Stimulated activated CD4-positive, alpha-beta T cell treated with anti-CD3 and anti-CD28 coated beads, Interleukin-2, amount 100 ng/mL, for 4 hours (primary cell): ENCODE measurements around the gene GALP.
"Not testable (repeated sequence)": the region's sequence is repeated elsewhere in the genome, so short reads cannot be mapped to it uniquely, and the experiment has no call there.

Experiments used
- DNase-seq: peaks from one replicate; pipeline ENCODE4 v3.0.0-alpha.2; 2020; ENCODE audit warnings: low read depth

Gene GALP

DNA sequence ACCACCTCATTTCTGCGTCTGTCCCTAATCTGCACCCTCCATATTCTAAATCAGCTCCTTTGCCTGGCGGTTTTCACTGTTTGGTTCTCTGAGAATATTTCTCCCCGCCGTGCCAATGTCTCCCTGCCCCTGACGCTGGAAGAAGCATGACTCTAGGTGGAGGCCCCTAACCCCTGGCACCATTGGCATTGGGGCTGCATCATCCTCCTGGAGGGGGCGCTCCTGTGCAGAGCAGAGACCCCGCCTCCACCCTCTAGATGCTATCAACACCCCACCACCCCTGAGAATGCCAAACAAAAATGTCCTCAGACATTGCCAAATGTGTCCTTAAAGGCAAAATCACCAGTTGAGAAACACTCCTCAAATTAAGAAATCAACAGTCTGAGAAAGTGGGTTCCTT, 15.3 kb downstream of the GALP start:
- DNase-seq: no peak

DNA sequence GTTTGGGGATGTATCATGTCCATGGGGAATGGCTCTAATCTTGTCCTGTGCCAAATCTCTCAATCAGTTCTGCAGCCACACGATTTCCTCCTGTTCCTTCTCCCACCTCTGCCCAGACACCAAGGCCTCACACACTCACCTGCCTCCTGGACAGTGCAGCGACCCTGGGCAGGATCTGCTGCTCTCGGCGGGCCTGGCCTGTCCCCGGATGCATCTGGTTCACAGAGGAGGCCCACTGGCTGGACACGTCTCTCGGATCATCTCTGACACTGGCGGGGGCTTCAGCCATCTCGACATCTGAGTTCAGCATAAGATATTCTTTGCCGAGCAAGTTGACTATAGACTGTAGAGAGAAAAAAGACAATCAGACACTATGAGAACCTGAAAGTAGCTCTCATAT, 15.9 kb downstream of the GALP start:
- no peak for DNase-seq

DNA sequence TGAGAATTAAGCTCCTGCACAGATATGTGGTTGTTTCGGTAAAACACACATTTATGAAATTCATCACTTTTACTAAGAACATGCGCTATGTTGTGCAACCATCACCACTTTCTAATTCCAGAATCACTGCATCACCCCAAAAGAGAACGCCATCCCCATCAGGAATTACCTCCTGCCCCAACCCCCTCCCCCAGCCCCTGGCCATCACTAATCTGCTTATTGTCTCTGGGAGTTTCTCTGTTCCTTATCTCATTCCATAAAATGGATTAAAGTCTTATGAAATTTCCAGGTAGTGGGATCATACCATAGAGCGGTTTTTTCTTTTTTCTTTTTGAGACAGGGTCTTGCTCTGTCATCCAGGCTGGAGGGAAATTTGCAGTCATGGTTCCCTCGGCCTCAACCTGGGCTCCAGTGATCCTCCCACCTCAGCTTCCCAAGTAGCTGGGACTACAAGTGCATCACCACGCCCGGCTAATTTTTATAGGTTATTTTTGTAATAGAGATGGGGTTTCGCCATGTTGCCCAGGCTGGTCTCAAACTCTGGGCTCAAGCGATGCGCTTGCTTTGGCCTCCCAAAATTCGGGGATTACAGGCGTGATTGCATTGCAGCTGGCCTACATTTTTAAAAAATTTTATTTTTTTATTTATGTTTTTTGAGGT, 18.3 kb downstream of the GALP start:
- no peak for DNase-seq

DNA sequence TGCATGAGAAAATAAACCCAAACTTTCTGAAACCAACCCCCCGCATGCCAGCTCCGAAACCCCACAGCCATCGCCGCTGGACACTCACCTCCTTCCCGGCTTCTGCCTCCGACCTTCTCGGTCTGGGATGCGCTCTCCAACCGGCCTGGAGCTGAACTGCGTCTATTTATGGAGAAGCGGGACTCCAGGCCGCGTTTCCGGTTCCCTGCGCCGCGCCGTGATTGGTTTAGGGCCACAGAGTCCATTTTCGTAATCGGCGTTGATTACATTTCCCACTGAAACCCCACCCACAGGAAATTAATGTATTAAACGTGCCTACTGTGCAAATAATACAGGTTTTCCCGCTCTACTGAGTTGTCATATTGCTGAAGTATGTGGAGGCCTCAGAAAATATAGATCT, 21.8 kb downstream of the GALP start, which contains the start of gene ZSCAN5B:
ZSCAN5B (minus strand) TSS at position 138 of the 400 bp plus-strand sequence. CDS start 4,731 bp downstream, outside the sequence.
- DNase-seq: not testable (repeated sequence)

DNA sequence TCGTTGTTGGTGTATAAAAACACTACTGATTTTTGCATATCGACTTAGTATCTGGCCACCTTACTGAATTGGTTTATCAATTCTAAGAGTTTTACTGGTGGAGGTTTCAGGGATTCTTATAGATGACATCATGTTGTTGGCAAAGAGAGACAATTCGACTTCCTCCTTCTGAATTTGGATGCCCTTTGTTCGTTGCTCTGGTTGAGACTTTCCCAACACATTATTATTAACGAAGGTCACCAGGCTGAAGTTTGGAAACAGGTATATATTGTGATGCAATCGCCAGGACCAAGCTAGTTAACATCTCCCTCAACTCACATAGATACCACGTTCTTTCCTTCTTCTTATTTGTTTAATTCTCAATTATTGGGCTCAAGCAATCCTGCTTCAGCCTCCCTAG, 23.9 kb downstream of the GALP start:
- no peak for DNase-seq

DNA sequence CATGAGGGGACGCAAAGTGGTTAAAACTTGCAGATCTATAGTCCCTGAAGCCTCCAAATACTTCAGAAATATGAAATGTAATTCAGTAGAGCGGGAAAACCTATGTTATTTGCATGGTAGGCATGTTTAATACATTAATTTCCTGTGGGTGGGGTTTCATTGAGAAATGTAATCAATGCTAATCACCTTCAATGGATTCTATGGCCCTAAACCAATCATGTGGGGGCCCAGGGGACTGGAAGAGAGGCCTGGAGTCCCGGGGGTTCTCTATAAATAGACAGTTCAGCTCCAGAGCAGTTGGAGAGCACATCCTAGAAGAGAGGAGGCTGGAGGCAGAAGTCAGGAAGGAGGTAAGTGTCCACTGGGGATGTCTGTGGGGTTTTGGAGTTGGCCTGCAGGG, 26.2 kb downstream of the GALP start, which contains the start of gene ZSCAN5C:
ZSCAN5C (plus strand) TSS at position 301 of the 400 bp plus-strand sequence. CDS start 3,641 bp downstream, outside the sequence.
- no peak for DNase-seq

DNA sequence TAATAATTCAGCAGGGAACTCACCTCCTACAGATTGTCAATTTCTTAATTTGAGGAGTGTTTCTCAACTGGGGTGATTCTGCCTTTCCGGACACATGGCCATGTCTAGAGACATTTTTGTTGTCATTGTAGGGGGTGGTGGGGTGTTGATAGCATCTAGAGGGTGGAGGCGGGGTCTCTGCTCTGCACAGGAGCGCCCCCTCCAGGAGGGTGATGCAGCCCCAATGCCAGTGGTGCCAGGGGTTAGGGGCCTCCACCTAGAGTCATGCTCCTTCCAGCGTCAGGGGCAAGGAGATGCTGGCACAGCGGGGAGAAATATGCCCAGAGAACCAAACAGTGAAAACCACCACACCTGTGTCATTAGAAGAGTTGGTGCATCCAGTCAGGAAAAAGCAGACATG, 31.8 kb downstream of the GALP start:
- not testable (repeated sequence) for DNase-seq

DNA sequence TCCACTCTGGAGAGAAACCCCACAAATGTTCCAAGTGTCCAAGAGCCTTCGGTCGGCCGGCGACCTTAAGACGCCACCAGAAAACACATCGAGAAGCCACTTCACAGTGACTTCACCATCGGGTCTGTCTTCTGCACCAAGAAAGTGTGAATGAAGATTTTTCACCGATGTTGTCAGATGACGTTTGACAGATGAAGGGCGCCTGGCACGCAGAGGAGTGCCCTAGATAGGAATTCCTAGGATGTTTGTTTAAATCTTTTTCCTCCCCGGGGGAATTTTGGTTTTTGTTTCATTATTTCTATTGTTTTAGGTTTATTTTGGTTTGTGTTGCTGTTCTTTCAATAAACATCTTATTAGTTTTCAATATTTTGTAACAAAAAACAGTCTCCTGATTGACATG, 33.3 kb downstream of the GALP start:
- DNase-seq: no peak

DNA sequence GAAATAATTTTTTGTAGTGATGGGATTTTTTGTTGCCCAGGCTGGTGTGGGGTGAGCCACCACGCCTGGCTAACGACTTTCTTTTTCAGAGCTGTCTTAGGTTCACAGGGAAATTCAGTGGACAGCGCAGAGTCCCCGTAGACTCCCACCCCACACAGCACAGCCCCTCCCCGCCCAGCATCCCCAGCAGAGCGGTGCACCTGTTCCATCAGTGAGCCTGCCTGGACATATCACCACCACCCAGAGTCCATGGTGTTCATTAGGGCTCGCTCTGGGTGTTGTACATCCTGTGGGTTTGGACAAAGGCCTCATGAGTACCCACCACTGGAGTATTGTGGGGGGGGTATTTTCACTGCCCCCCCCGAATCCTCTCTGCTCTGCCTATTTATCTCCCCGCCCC, 34.2 kb downstream of the GALP start:
- DNase-seq: not testable (repeated sequence)

DNA sequence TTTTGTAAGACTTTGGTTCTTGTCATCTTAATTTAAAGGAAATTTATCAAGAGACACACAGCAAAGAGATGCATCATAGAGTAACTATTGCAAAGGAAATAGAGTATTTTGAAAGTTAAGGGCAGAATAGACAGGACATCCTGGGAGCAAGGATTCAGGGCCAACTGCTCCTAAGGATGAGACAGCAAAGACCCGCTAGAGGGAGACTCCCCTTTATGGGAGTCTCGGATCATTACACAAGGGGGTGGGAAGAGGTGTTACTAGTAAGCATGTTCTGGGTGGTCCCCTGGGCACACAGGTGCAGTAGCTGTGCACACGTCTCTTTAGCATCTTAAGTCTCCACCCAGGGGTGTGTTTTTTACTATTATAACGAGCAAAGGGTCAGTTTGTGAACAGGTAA, 35.9 kb downstream of the GALP start:
- DNase-seq: no peak

DNA sequence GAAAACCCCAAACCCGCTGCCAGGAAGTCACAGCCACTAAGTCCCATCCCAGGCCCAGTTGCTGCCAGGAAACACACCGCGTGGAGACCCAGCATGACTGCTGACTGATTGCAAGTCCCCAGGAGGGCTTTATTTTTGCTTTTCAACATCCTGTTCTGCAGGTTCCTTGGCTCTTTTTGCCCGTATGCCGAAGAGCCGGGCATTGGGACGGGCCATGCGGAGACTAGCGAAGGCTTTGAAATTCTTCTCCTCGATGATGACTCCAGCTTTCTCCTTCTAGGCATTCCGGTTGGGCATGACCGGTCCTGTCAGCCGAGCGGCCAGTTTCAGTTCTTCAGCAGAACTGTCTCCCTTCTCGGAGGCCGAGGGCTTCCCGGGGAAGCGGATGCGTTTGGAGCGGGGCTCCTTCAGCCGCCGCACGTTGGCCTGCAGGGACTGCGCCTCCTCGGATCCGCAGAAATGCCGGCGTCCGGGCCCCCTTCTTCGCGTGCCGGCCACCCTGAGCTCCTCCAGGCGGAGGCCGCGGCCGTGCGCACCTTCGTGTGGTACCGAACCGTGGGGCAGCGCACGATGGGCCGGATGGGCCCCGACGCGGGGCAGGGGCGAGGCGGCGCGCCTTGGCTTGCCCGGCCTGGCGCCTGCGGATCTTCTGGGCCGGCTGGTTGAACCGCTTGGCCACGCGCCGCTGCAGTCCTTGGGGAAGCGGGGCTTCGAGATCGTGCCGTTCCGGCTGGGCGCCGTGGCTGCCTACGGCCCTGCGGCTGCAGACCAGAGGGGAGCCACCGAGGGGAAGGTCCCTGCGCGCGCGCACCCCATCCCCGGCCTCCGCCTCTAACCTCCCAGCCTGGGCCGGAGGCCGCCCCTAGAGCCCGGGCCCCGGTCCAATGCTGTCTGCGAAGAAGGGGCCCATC, 41.5 kb downstream of the GALP start:
- DNase-seq: no peak

DNA sequence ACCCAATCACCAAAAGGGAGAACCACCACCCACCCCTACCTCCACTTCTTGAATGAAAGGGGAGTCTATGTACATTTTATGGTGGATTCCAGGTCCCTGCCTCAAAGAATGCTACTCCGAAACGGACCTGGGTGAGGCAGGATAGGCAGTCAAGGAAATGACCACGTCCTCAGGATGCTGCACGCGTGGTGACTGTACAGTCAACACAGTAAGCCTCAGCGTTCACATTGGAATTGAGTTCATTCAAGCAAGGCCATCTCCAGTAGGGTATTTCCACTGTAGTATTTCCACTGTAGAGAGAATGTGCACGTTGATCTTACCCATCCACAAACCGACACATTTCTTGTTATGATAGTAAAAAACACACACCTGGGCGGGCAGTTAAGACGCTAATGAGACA, 43.2 kb downstream of the GALP start:
- DNase-seq: no peak

DNA sequence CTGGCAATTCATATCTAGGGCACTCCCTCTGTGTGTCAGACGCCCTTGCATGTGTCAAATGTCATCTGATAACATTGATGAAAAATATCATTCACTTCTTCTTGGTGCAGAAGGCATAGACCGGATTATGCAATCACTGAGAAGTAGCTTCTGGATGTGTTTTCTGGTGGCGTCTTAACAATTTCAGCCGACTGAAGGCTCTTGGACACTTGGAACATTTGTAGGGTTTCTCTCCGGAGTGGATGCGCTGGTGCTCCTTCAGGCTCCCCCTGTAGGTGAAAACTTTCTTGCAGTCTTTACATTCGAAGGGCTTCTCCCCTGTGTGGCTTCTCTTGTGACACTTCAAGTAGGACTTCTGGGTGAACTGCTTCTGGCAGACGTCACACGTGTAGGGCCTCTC, 45.6 kb downstream of the GALP start:
- DNase-seq: not testable (repeated sequence)

DNA sequence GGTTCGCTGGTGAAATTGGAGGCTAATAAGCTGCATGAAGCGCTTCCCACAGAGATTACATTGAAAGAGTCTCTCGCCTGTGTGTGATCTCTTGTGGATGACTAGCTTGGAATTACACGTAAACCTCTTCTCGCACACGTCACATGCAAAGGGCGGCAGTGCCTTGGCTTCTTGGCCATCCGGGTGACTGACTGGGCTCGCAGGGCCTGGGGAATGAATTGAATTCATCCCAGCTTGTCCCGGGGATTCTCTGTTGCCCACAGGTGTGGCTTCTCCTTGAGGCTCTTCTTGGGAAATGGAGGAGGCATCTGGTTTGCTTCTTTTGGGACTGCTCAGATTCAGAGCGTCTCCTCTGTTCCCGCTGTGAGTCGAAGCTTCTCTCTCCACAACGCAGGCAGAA, 46.0 kb downstream of the GALP start:
- DNase-seq: no peak

DNA sequence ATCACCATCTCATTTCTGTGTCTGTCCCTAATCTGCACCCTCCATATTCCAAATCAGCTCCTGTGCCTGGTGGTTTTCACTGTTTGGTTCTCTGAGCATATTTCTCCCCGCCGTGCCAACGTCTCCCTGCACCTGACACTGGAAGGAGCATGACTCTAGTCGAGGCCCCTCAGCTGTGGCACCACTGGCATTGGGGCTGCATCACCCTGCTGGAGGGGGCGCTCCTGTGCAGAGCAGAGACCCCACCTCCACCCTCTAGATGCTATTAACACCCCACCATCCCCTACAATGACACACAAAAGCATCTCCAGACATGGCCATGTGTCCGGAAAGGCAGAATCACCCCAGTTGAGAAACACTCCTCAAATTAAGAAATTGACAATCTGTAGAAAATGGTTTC, 47.1 kb downstream of the GALP start:
- no peak for DNase-seq

DNA sequence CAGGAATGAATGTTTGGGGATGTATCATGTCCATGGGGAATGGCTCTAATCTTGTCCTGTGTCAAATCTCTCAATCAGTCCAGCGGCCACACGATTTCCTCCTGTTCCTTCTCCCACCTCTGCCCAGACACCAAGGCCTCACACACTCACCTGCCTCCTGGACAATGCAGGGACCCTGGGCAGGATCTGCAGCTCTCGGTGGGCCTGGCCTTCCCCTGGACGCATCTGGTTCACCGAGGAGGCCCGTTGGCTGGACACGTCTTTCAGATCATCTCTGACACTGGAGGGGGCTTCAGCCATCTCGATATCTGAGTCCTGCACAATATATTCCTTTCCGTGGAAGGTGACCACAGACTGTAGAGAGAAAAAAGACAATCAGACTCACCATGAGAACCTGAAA, 47.7 kb downstream of the GALP start:
- no peak for DNase-seq
